Testis (tissue), 2 donors: Measurements from ENCODE around the gene STAC3.

Source experiments
- POLR2A ChIP-seq: fragments of 450-650 bp; IDR thresholded peaks from one replicate; pipeline ENCODE4 v1.6.1; 2017; ENCODE audit warnings: antibody characterized with exemption, mild to moderate bottlenecking, moderate library complexity
- TF ChIP-seq, protein P1 (sequence below), 3 experiments: fragments of 450-650 bp in 2 of 3; fragments of 200-600 bp in 1 of 3; sonication (generic) in 1 of 3; IDR thresholded peaks; one replicate each; pipeline ENCODE4 v1.5.1; 2016 to 2019; ENCODE audit warnings: antibody characterized with exemption in 3 of 3, mild to moderate bottlenecking in 2 of 3, moderate library complexity in 1 of 3

DNA sequence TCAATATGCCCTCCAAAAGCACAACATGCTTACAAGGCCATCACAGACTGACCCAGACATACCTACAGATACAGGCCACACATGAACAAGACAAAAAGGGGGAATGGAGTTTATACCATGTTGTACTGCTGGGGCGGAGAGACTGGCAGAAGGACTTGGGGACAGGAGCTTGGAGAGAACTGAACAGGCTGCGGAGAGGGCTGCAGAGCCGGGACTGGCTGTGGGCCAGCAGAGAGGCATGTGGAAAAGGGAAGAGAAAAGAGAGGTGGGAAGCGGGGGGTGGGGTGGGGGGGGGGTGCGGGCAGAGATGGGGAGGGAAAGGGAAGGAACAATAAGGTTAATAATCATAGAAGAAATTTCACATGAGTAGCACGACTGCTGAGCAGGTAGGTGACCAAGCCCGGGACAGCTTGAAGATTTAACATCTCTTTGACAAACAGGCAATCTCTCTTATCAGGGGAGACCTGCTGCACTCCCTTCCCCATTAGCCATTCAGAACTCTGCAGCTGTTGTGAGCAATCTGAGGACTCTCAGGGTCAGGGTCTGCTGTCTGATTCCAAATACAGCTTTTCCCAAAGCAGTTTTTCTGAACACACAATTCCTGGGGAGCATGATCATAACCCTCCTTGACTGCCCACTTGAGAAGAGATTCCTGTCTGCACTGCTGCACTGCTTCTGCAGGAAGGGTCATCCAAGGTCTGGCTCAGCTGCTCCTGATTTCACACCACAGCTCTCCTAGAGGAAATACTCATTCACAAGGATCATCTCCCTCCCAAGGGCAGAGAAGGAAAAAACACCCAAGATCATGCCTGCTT is 21.6 kb upstream of the STAC3 start:
- TF ChIP-seq POLR2A = no peak
- TF ChIP-seq, protein P1, sequence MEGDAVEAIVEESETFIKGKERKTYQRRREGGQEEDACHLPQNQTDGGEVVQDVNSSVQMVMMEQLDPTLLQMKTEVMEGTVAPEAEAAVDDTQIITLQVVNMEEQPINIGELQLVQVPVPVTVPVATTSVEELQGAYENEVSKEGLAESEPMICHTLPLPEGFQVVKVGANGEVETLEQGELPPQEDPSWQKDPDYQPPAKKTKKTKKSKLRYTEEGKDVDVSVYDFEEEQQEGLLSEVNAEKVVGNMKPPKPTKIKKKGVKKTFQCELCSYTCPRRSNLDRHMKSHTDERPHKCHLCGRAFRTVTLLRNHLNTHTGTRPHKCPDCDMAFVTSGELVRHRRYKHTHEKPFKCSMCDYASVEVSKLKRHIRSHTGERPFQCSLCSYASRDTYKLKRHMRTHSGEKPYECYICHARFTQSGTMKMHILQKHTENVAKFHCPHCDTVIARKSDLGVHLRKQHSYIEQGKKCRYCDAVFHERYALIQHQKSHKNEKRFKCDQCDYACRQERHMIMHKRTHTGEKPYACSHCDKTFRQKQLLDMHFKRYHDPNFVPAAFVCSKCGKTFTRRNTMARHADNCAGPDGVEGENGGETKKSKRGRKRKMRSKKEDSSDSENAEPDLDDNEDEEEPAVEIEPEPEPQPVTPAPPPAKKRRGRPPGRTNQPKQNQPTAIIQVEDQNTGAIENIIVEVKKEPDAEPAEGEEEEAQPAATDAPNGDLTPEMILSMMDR (IDR thresholded peaks at IDR 0.05) = no peak
